ENCODE results near the gene EPB41L4A. TPM values are rescaled to one million over a fixed set of nuclear protein-coding genes. Genes with fewer than 3 reads are reported as not detected.
"Not testable (repeated sequence)": the region's sequence is repeated elsewhere in the genome, so short reads cannot be mapped to it uniquely, and the experiment has no call there.

EPB41L4A gene
- total and polyA plus RNA-seq, 2 donors (not counting 1 experiment from before 2014, with no cell fraction given) = 0.23 to 0.50 TPM

- H3K27ac ChIP-seq (ENCODE audit: insufficient read depth, low read length) = no peak overlapping the region
- H3K27me3 ChIP-seq (ENCODE audit: control insufficient read depth, insufficient read depth, low read length) = no peaks in the 10 kb centered on the region
- no peak overlapping the region for H3K4me3 ChIP-seq (replicated peaks in 1 of 4; ENCODE audit: control extremely low read depth in 1 of 4, insufficient read depth in 1 of 4, low read depth in 3 of 4, low read length in 4 of 4)
These were observed 191.0 kb downstream of the EPB41L4A start for GRCh38 chr5:112227911-112228631.

GRCh38 chr5:112226215-112226614 is 192.9 kb downstream of the EPB41L4A start:
- Histone ChIP-seq H3K9me3 (ENCODE audit: control insufficient read depth, insufficient read depth, low read depth, low read length) (no peaks in the 10 kb centered on the region), H3K27me3 (ENCODE audit: control insufficient read depth, insufficient read depth, low read length) (no peaks in the 10 kb centered on the region), H3K27ac (ENCODE audit: insufficient read depth, low read length) (no peak overlapping the region), H3K4me1 (ENCODE audit: control insufficient read depth, extremely low read depth, insufficient read depth, low read length) (no peaks in the 10 kb centered on the region), H3K79me2 (ENCODE audit: control insufficient read depth, insufficient read depth, low read length) (no peaks in the 10 kb centered on the region), H3K4me3 (replicated peaks in 1 of 4; ENCODE audit: control extremely low read depth in 1 of 4, insufficient read depth in 1 of 4, low read depth in 3 of 4, low read length in 4 of 4) (no peak overlapping the region), H3K4me2 (ENCODE audit: extremely low read depth, insufficient read depth, low read length) (no peak overlapping the region), H2AFZ (ENCODE audit: low read length) (no peak overlapping the region), H4K20me1 (ENCODE audit: control insufficient read depth, extremely low read depth, insufficient read depth, low read length) (no peaks in the 10 kb centered on the region), H3K36me3 (ENCODE audit: control insufficient read depth, insufficient read depth, low read length) (no peaks in the 10 kb centered on the region), H3K9ac (ENCODE audit: insufficient read depth, low read length) (no peak overlapping the region)
- no peak for DNase-seq (ENCODE audit: low read depth in 2 of 2)
- no peak for TF ChIP-seq EZH2 (IDR thresholded peaks at IDR 0.05; ENCODE audit: low read length, missing control alignments)
- no peak for TF ChIP-seq CTCF (conservative IDR thresholded peaks at IDR 0.05 in 1 of 2, IDR thresholded peaks at IDR 0.05 in 1 of 2; ENCODE audit: low read depth in 1 of 2, low read length in 2 of 2)

More at GRCh38 chr5:112227911-112228631, 191.0 kb downstream of the EPB41L4A start:
- Histone ChIP-seq H3K4me1 (ENCODE audit: control insufficient read depth, extremely low read depth, insufficient read depth, low read length) (no peaks in the 10 kb centered on the region), H2AFZ (ENCODE audit: low read length) (no peak overlapping the region), H4K20me1 (ENCODE audit: control insufficient read depth, extremely low read depth, insufficient read depth, low read length) (no peaks in the 10 kb centered on the region), H3K79me2 (ENCODE audit: control insufficient read depth, insufficient read depth, low read length) (no peaks in the 10 kb centered on the region), H3K36me3 (ENCODE audit: control insufficient read depth, insufficient read depth, low read length) (no peaks in the 10 kb centered on the region), H3K9me3 (ENCODE audit: control insufficient read depth, insufficient read depth, low read depth, low read length) (no peaks in the 10 kb centered on the region), H3K9ac (ENCODE audit: insufficient read depth, low read length) (no peak overlapping the region), H3K4me2 (ENCODE audit: extremely low read depth, insufficient read depth, low read length) (no peak overlapping the region)
- TF ChIP-seq EZH2 (IDR thresholded peaks at IDR 0.05; ENCODE audit: low read length, missing control alignments) (no peak), CTCF (conservative IDR thresholded peaks at IDR 0.05 in 1 of 2, IDR thresholded peaks at IDR 0.05 in 1 of 2; ENCODE audit: low read depth in 1 of 2, low read length in 2 of 2) (no peak)
- DNase-seq (ENCODE audit: low read depth in 2 of 2) = peak in 1 of 2 donors; percentile 7

- H3K27ac ChIP-seq (ENCODE audit: insufficient read depth, low read length); H3K79me2 ChIP-seq (ENCODE audit: control insufficient read depth, insufficient read depth, low read length); H3K36me3 ChIP-seq (ENCODE audit: control insufficient read depth, insufficient read depth, low read length); H2AFZ ChIP-seq (ENCODE audit: low read length); H3K4me2 ChIP-seq (ENCODE audit: extremely low read depth, insufficient read depth, low read length); H3K9ac ChIP-seq (ENCODE audit: insufficient read depth, low read length); H3K9me3 ChIP-seq (ENCODE audit: control insufficient read depth, insufficient read depth, low read depth, low read length); DNase-seq (ENCODE audit: low read depth in 2 of 2); H3K27me3 ChIP-seq (ENCODE audit: control insufficient read depth, insufficient read depth, low read length); H3K4me1 ChIP-seq (ENCODE audit: control insufficient read depth, extremely low read depth, insufficient read depth, low read length); H3K4me3 ChIP-seq (replicated peaks in 1 of 4; ENCODE audit: control extremely low read depth in 1 of 4, insufficient read depth in 1 of 4, low read depth in 3 of 4, low read length in 4 of 4); H4K20me1 ChIP-seq (ENCODE audit: control insufficient read depth, extremely low read depth, insufficient read depth, low read length): not testable (repeated sequence)
These were observed 196.1 kb downstream of the EPB41L4A start for GRCh38 chr5:112222997-112223396.

Measured in fibroblast of lung (primary cell).